Naive thymus-derived CD4-positive, alpha-beta T cell (primary cell): Measurements from ENCODE around the gene ZFYVE9. TPM values are rescaled to one million over a fixed set of nuclear protein-coding genes. Genes with fewer than 3 reads are reported as not detected.
A peak's percentile ranks its signal among the peaks of the same experiment; 100 is the strongest.

Experiments used
- ATAC-seq: fragments of 150-1000 bp; cut with Tn5 transposase; 2 replicates; pipeline ENCODE4 v1.10.0; 2021; ENCODE audit warnings: mild to moderate bottlenecking, moderate library complexity
- CTCF ChIA-PET: fragments of 350-600 bp; sonication (Branson Sonifier 250); formaldehyde crosslinking; loops from one replicate; lab custom pipeline; 2021; ENCODE audit warnings: antibody characterized with exemption; lab: Charles Lee
- POLR2A ChIA-PET: fragments of 350-600 bp; sonication (Branson Sonifier 250); formaldehyde crosslinking; loops from one replicate; lab custom pipeline; 2021; ENCODE audit warnings: antibody characterized with exemption, inconsistent platforms; lab: Charles Lee
- DNase-seq, 9 donors: peaks; one replicate each; pipeline versions ENCODE4 v3.0.0 to v3.0.0-alpha.2; 2020 to 2022; ENCODE audit warnings: mixed read lengths in 1 of 9
- H3K27ac ChIP-seq: one replicate; pipeline ENCODE4 v1.7.0; 2013; ENCODE audit warnings: mild to moderate bottlenecking, low read depth, low read length, moderate library complexity
- H3K27me3 ChIP-seq, 2 donors: one replicate each; pipeline ENCODE4 v1.7.0; 2013; ENCODE audit warnings: low read length in 2 of 2, mild to moderate bottlenecking in 2 of 2, moderate library complexity in 2 of 2; ENCODE audit not compliant: control insufficient read depth in 2 of 2, insufficient read depth in 2 of 2
- H3K36me3 ChIP-seq, 3 experiments: 1 replicate in 2 of 3; 2 replicates in 1 of 3; pipeline ENCODE4 v1.7.0; 2013; ENCODE audit warnings: low read length in 3 of 3, mild to moderate bottlenecking in 3 of 3, moderate library complexity in 1 of 3; ENCODE audit not compliant: insufficient read depth in 3 of 3, control insufficient read depth in 2 of 3
- H3K4me1 ChIP-seq, 2 donors: one replicate each; pipeline ENCODE4 v1.7.0; 2013; ENCODE audit warnings: low read length in 2 of 2, mild to moderate bottlenecking in 2 of 2, moderate library complexity in 1 of 2; ENCODE audit not compliant: control insufficient read depth in 2 of 2, insufficient read depth in 2 of 2
- H3K4me3 ChIP-seq: 2 replicates; pipeline ENCODE4 v1.7.0; 2013; ENCODE audit warnings: mild to moderate bottlenecking, low read length
- H3K9me3 ChIP-seq, 3 experiments: 1 replicate in 2 of 3; 2 replicates in 1 of 3; pipeline ENCODE4 v1.7.0; 2013; ENCODE audit warnings: low read length in 3 of 3; ENCODE audit not compliant: control insufficient read depth in 2 of 3
- H3K27ac Mint-ChIP-seq, 9 donors: one replicate each; pipeline ENCODE4 v1.8.0; 2020 to 2022; ENCODE audit warnings: mixed read lengths in 9 of 9, mild to moderate bottlenecking in 8 of 9, moderate library complexity in 5 of 9, inconsistent platforms in 2 of 9
- H3K27me3 Mint-ChIP-seq, 5 donors: one replicate each; pipeline ENCODE4 v1.8.0; 2021 to 2022; ENCODE audit warnings: mixed read lengths in 5 of 5, mild to moderate bottlenecking in 1 of 5
- H3K36me3 Mint-ChIP-seq, 5 donors: one replicate each; pipeline ENCODE4 v1.8.0; 2020 to 2022; ENCODE audit warnings: mixed read lengths in 5 of 5, mild to moderate bottlenecking in 3 of 5, inconsistent platforms in 1 of 5
- H3K4me1 Mint-ChIP-seq, 7 donors: one replicate each; pipeline ENCODE4 v1.8.0; 2020 to 2022; ENCODE audit warnings: mixed read lengths in 7 of 7, mild to moderate bottlenecking in 3 of 7, inconsistent platforms in 1 of 7
- H3K4me3 Mint-ChIP-seq, 10 donors: one replicate each; pipeline ENCODE4 v1.8.0; 2020 to 2022; ENCODE audit warnings: mild to moderate bottlenecking in 10 of 10, mixed read lengths in 10 of 10, moderate library complexity in 6 of 10, inconsistent platforms in 2 of 10
- H3K9me3 Mint-ChIP-seq, 11 donors: one replicate each; pipeline ENCODE4 v1.8.0; 2020 to 2022; ENCODE audit warnings: mixed read lengths in 11 of 11, mild to moderate bottlenecking in 4 of 11, inconsistent platforms in 1 of 11, moderate library complexity in 1 of 11
- intact Hi-C, 2 donors: fragments of 100-400 bp; cut with micrococcal nuclease; formaldehyde crosslinking; loops; one replicate each; pipeline ENCODE4 v1.15.1; 2023
- polyA plus RNA-seq, 2 donors: library from polyadenylated mRNA; unstranded; fragments of 300-500 nt; fragmentation: Illumina TruSeq; gene quantifications; one replicate each; pipeline ENCODE4 v1.2.3, GENCODE V29; 2021
- total RNA-seq, 6 experiments: library from RNA in 5 of 6; stranded (reverse) in 5 of 6; gene quantifications; 1 replicate in 5 of 6; 2 replicates in 1 of 6; pipeline ENCODE4 v1.2.3 and lab custom pipeline; 2021 to 2026

The ZFYVE9 gene
- total and polyA plus RNA-seq, 7 experiments from 2014 or later, result 1.8 to 13.9 (median 5.0) TPM

DNA sequence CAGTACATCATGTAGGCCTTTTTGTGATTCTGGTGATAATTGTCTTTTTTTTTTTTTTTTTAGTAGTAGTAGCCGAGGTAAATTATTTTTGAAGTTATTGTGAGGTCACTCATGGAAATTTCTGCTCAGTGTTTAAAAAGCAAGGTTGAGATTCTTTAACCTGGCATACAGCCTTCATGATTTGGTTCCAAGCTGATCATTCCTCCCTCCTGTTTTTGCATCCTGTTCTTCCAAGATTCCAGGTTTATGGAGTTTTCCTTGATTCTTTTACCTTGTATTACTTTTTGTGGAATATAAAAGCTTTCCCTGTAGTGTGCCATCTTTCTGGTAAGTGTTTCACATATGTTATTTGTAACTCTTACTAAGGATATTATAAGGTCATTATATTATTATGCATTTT is 9.1 kb downstream of the ZFYVE9 start:
- Histone ChIP-seq H3K27ac (no peak overlapping the region), H3K36me3 (no peaks in the 10 kb centered on the region), H3K9me3 (no peaks in the 10 kb centered on the region), H3K27me3 (no peaks in the 10 kb centered on the region), H3K4me3 (no peak overlapping the region), H3K4me1 (no peaks in the 10 kb centered on the region)
- ChIA-PET POLR2A (no interaction called here), CTCF (no interaction called here)
- H3K4me1 Mint-ChIP-seq, result peaks cover 0 to 23% (median 5%) of the 10 kb centered on the region in 7 donors
- H3K4me3 Mint-ChIP-seq, result no peak overlapping the region
- H3K36me3 Mint-ChIP-seq, result no peaks in the 10 kb centered on the region
- no peak overlapping the region for H3K27ac Mint-ChIP-seq
- intact Hi-C loops, result no loop called here
- ATAC-seq (no peak), DNase-seq (no peak)
- peaks cover 0 to 2% (median 0%) of the 10 kb centered on the region in 11 donors for H3K9me3 Mint-ChIP-seq
- peaks cover 0 to 2% (median 0%) of the 10 kb centered on the region in 5 donors for H3K27me3 Mint-ChIP-seq

DNA sequence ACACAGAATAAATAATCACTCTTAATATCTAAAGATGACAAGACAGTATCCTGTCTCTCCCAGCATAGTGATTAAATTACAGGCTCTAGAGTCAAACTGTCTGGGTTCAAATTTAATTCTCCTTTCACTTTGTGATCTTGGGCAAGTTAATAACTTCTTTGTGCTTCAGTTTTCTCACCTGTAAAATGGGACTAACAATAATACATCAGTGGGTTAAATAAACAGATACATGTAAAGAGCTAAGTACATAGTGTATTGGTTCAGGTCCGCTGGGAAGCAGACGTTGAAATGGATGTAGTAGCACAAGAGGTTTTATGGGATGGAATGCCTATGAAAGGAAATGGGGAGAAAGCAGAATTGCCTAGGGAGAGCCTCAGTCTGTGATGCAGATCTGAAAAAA is 10.7 kb downstream of the ZFYVE9 start:
- Histone ChIP-seq H3K9me3 (no peaks in the 10 kb centered on the region), H3K4me3 (no peak overlapping the region), H3K27me3 (no peaks in the 10 kb centered on the region), H3K27ac (no peak overlapping the region), H3K4me1 (no peaks in the 10 kb centered on the region), H3K36me3 (no peaks in the 10 kb centered on the region)
- H3K27me3 Mint-ChIP-seq, result no peaks in the 10 kb centered on the region
- H3K4me3 Mint-ChIP-seq, result no peak overlapping the region
- H3K27ac Mint-ChIP-seq, result no peak overlapping the region
- ChIA-PET CTCF (interaction anchor here (0.6 kb wide), 1 partner anchor 1757 kb away, joined by 5 read pairs; no protein-coding TSS in a partner anchor), POLR2A (no interaction called here)
- peaks cover 0 to 2% (median 0%) of the 10 kb centered on the region in 11 donors for H3K9me3 Mint-ChIP-seq
- H3K4me1 Mint-ChIP-seq, result peaks cover 0 to 25% (median 5%) of the 10 kb centered on the region in 7 donors
- H3K36me3 Mint-ChIP-seq, result no peaks in the 10 kb centered on the region
- no peak for DNase-seq
- ATAC-seq, result no peak
- intact Hi-C loops, result no loop called here

DNA sequence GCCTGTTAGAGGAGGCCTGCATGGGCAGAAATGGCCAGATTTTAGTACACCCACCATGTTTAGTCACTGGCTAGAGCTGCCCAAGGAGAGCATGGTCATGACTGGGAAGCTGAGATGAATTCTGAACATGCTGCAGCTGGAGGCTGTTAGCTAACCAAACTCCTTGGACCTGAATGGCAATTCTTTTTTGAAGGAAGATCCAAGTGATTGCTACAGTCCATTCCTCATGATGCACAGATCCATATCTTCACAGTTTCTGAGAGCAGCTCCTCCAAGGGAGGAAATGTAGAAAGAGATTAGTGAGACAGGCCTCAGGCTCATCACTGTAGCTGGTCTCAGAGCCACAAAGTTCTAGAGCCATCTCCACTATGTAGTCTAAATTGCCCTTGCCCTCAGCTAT is 11.1 kb downstream of the ZFYVE9 start:
- Mint-ChIP-seq H3K4me1 (peaks cover 0 to 30% (median 5%) of the 10 kb centered on the region in 7 donors), H3K9me3 (peaks cover 0 to 2% (median 0%) of the 10 kb centered on the region in 11 donors), H3K4me3 (no peak overlapping the region), H3K36me3 (no peaks in the 10 kb centered on the region), H3K27me3 (no peaks in the 10 kb centered on the region), H3K27ac (no peak overlapping the region)
- no peaks in the 10 kb centered on the region for H3K4me1 ChIP-seq
- no peak for ATAC-seq
- H3K27ac ChIP-seq, result no peak overlapping the region
- POLR2A ChIA-PET, result no interaction called here
- intact Hi-C loops, result no loop called here
- H3K27me3 ChIP-seq, result no peaks in the 10 kb centered on the region
- H3K9me3 ChIP-seq, result no peaks in the 10 kb centered on the region
- H3K4me3 ChIP-seq, result no peak overlapping the region
- CTCF ChIA-PET, result no interaction called here
- DNase-seq, result no peak
- no peaks in the 10 kb centered on the region for H3K36me3 ChIP-seq

DNA sequence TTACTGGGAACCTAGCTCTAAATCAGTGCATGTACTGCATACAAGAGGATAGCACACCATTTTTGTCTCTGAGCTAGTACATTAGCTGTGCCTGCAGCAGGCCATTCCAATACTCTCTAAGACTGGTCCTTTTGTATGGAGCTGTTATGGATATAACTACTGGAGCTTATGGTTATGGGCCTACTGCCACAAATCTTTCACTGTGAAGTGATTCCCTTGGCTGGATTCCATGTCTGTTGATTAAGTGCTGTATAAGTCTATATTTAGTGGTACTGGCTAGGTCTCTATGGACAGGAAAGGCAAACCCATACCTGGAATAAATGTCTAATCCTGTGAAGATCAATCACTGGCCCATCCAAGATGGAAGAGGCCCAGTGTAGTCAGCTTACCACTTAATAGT is 12.0 kb downstream of the ZFYVE9 start:
- CTCF ChIA-PET, result no interaction called here
- no peak for ATAC-seq

DNA sequence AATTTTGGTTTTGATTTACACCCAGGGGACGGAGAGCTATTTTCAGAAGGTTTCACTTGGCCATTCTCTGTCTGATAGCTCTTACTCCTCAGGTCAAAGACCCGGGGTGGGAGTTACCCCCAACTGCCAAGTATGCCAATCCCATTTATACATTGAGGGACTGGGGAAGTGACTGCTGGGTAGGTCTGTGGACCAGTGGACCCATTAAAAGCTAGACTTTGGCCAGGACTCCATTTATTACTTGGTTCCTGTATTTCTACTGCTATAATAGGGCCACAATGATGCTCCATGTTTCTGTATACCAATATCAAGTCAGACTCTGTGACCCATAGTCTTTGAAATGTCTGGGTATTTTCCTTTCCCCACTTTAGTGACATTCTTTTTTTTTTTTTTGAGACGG is 14.6 kb downstream of the ZFYVE9 start:
- H3K36me3 Mint-ChIP-seq, result peaks cover 0 to 11% (median 4%) of the 10 kb centered on the region in 5 donors
- ChIA-PET CTCF (no interaction called here), POLR2A (no interaction called here)
- H3K27me3 ChIP-seq, result no peaks in the 10 kb centered on the region
- H3K27ac ChIP-seq, result no peak overlapping the region
- H3K9me3 ChIP-seq, result no peaks in the 10 kb centered on the region
- peaks cover 0 to 2% (median 0%) of the 10 kb centered on the region in 11 donors for H3K9me3 Mint-ChIP-seq
- H3K4me1 ChIP-seq, result no peaks in the 10 kb centered on the region
- no peak overlapping the region for H3K4me3 ChIP-seq
- no peaks in the 10 kb centered on the region for H3K36me3 ChIP-seq
- intact Hi-C loops, result no loop called here
- ATAC-seq (no peak), DNase-seq (no peak)
- H3K27ac Mint-ChIP-seq, result no peak overlapping the region
- no peaks in the 10 kb centered on the region for H3K27me3 Mint-ChIP-seq
- peaks cover 0 to 41% (median 5%) of the 10 kb centered on the region in 7 donors for H3K4me1 Mint-ChIP-seq
- H3K4me3 Mint-ChIP-seq, result no peak overlapping the region

More for the DNA sequence above, 12.0 kb downstream of the ZFYVE9 start:
- Histone ChIP-seq H3K27me3 (no peaks in the 10 kb centered on the region), H3K4me1 (no peaks in the 10 kb centered on the region), H3K9me3 (no peaks in the 10 kb centered on the region), H3K36me3 (no peaks in the 10 kb centered on the region), H3K4me3 (no peak overlapping the region), H3K27ac (no peak overlapping the region)
- Mint-ChIP-seq H3K27ac (no peak overlapping the region), H3K36me3 (no peaks in the 10 kb centered on the region), H3K9me3 (peaks cover 0 to 2% (median 0%) of the 10 kb centered on the region in 11 donors), H3K27me3 (no peaks in the 10 kb centered on the region), H3K4me1 (peaks cover 0 to 31% (median 5%) of the 10 kb centered on the region in 7 donors), H3K4me3 (no peak overlapping the region)
- POLR2A ChIA-PET, result interaction anchor here (0.8 kb wide), 1 partner anchor 384 kb away, joined by 3 read pairs; no protein-coding TSS in a partner anchor
- intact Hi-C loops, result no loop called here
- no peak for DNase-seq

DNA sequence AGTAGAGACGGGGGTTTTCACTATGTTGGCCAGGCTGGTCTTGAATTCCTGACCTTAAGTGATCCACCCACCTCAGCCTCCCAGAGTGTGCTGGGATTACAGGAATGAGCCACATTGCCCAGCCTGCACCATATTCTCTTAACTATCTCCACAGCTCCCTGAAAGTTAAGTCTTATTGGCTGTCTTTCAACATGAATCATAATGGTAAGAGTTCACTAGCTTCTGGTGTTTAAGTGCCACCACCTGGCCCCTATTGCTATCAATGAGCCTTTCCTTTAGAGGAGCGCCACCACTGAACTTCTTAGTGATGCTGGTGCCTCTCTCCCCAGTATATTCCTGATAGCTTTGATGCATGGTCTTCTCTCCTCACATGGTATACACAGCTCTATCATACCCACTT is 15.7 kb downstream of the ZFYVE9 start:
- Mint-ChIP-seq H3K27me3 (peaks cover 0 to 3% (median 0%) of the 10 kb centered on the region in 5 donors), H3K4me3 (no peak overlapping the region), H3K4me1 (peaks cover 0 to 38% (median 5%) of the 10 kb centered on the region in 7 donors), H3K9me3 (peaks cover 0 to 2% (median 0%) of the 10 kb centered on the region in 11 donors), H3K27ac (peak overlapping the region in 1 of 9 donors; percentile 60), H3K36me3 (peaks cover 0 to 14% (median 4%) of the 10 kb centered on the region in 5 donors)
- ATAC-seq (no peak), DNase-seq (no peak)
- Histone ChIP-seq H3K36me3 (no peaks in the 10 kb centered on the region), H3K9me3 (no peaks in the 10 kb centered on the region), H3K4me3 (no peak overlapping the region), H3K27me3 (no peaks in the 10 kb centered on the region), H3K27ac (no peak overlapping the region), H3K4me1 (no peaks in the 10 kb centered on the region)
- CTCF ChIA-PET, result no interaction called here
- POLR2A ChIA-PET, result no interaction called here
- intact Hi-C loops, result no loop called here

DNA sequence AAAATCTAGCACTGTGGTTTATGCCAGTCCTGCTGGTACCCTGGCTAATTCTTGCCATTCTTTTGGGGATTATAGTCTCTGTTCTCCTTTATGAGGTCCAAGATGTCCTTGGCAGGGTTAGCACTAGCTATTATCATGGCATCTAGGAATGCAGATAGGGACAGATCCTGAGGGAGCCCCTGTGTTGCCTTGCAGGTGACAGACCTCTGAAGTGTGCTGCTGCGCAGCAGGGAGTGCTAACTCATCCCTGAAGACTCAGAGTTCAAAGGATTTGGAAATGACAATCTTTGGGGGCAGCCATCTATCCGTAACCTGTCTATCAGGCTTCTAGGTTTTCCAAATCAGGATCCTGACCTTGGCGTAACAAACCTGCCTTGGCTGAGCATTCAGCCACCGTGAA is 16.3 kb downstream of the ZFYVE9 start:
- DNase-seq (no peak), ATAC-seq (no peak)
- H3K36me3 ChIP-seq, result no peaks in the 10 kb centered on the region
- Mint-ChIP-seq H3K27me3 (peaks cover 0 to 3% (median 0%) of the 10 kb centered on the region in 5 donors), H3K4me3 (no peak overlapping the region), H3K4me1 (peaks cover 0 to 37% (median 5%) of the 10 kb centered on the region in 7 donors), H3K27ac (no peak overlapping the region), H3K9me3 (peaks cover 0 to 2% (median 0%) of the 10 kb centered on the region in 11 donors), H3K36me3 (peaks cover 0 to 18% (median 4%) of the 10 kb centered on the region in 5 donors)
- CTCF ChIA-PET, result no interaction called here
- no peaks in the 10 kb centered on the region for H3K27me3 ChIP-seq
- intact Hi-C loops, result no loop called here
- POLR2A ChIA-PET, result no interaction called here
- H3K9me3 ChIP-seq, result no peaks in the 10 kb centered on the region
- H3K4me3 ChIP-seq, result no peak overlapping the region
- no peak overlapping the region for H3K27ac ChIP-seq
- H3K4me1 ChIP-seq, result no peaks in the 10 kb centered on the region
